ENCODE data around the gene SHISA8.

- no peak for TF ChIP-seq CTCF (IDR thresholded peaks at IDR 0.05 in 2 of 3, conservative IDR thresholded peaks at IDR 0.05 in 1 of 3; ENCODE audit: control insufficient read depth in 2 of 3, extremely low read depth in 1 of 3, insufficient read depth in 1 of 3, low read depth in 3 of 3, low read length in 3 of 3)
- TF ChIP-seq DPF2 (IDR thresholded peaks at IDR 0.05): peak; percentile 32; the same call in 1 of the 2 replicates
- TF ChIP-seq POLR2A (IDR thresholded peaks at IDR 0.05; ENCODE audit: low read depth, low read length): peak; percentile 46; the same call in 1 of the 2 replicates
- TF ChIP-seq POU2F2 (IDR thresholded peaks at IDR 0.05; ENCODE audit: borderline replicate concordance, low read depth, low read length): 0 out of 3 replicates have a peak, but pooled peaks have one; percentile 36
- no peak for TF ChIP-seq ZNF24 (IDR thresholded peaks at IDR 0.05)
- TF ChIP-seq RFX5 (IDR thresholded peaks at IDR 0.05; ENCODE audit: low read depth, low read length): no peak
Observed at GRCh38 chr22:41928593-41929417, 13.9 kb upstream of the SHISA8 start.
